MM.1S (cell line): Measurements from ENCODE around the gene KCTD15.

ENCODE experiments used
- CTCF ChIP-seq: fragments of 300-600 bp; sonication (generic); IDR thresholded peaks from 2 replicates; pipeline ENCODE4 v1.5.1; 2016; ENCODE audit warnings: antibody characterized with exemption, low read length, mixed read lengths
- EZH2phosphoT487 ChIP-seq: fragments of 300-600 bp; sonication (generic); IDR thresholded peaks from 2 replicates; pipeline ENCODE4 v1.6.1; 2018; ENCODE audit warnings: antibody characterized with exemption, low read length

GRCh38 chr19:33813391-33814101 lies 16.9 kb downstream of the KCTD15 start:
- no peak for TF ChIP-seq EZH2phosphoT487
- TF ChIP-seq CTCF, result no peak
